ENCODE results near the gene ACTRT2. TPM values are rescaled to one million over a fixed set of nuclear protein-coding genes. Genes with fewer than 3 reads are reported as not detected.

The ACTRT2 gene
- total and polyA plus RNA-seq, 10 of the 15 experiments (the other 5 are each of a cell fraction or from before 2014, with no cell fraction given) = not detected

DNA sequence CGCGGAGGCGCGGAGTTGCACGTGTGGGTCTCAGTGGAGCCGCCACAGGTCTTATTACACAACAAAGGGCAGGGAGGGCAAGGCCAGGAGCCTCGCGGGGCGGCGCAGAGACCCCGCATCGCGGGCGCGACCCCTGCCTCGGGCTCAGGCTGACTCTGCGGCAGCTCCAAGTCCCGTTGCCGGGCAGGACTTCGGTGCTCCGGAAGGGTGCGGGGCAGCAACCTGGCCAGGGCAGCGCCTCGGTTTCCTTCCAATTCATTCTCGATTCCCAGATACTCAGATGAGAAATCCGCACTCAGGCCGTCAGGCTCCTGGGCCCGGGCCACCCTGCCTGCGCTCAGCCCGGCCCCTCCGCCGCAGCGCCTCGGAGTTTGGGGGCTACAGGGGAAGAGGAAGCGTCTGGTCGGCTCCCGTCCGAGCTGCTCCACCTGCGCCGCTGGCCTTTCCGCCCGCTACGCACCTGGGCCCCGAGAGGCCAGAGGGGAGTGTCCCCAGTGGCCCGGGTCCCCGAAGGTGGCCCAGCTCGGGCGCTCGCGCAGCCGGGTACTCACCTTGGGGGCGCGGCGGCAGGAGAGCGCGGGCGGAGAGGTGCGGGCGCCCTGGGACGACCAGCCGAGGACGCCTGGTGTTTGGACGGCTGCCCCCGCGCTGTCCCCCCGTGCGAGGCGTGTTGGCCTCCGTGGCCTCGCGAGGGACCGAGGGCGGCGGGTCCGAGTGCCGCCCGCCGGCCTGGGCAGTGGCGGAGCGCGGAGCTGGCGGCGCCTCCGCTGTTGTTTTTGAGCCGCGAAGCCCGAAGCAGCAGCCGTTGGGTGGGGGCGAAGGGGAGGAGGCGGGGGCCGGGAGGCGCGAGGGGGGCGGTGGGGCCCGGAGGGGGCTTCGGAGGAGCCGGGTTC lies 46.6 kb downstream of the ACTRT2 start:
- 37% methylated on average over 82 of the region's 97 CpGs for WGBS (ENCODE audit: insufficient coverage, insufficient replicate concordance, low lambda C conversion rate, missing lambda C conversion rate)
- intact Hi-C loops (cut with micrococcal nuclease; ENCODE audit: unreplicated experiment) = no loop called here
- Histone ChIP-seq H3K9ac (ENCODE audit: control insufficient read depth, insufficient read depth, low read length) (no peak overlapping the region), H2AFZ (ENCODE audit: control insufficient read depth, low read depth, low read length) (no peak overlapping the region), H3K9me3 (replicated peaks; ENCODE audit: control insufficient read depth, insufficient read depth, low read length) (no peaks in the 10 kb centered on the region), H3K4me2 (ENCODE audit: control insufficient read depth, insufficient read depth) (no peak overlapping the region), H3K27ac (ENCODE audit: control insufficient read depth, insufficient read depth) (no peak overlapping the region), H3K27me3 (replicated peaks in 1 of 2; ENCODE audit: control insufficient read depth in 2 of 2, insufficient read depth in 2 of 2, low read length in 1 of 2) (no peaks in the 10 kb centered on the region; a peak in 4 of 4 replicates), H3K79me2 (ENCODE audit: control insufficient read depth, insufficient read depth, low read length) (no peaks in the 10 kb centered on the region), H3K4me1 (ENCODE audit: control insufficient read depth, insufficient read depth, low read length) (no peaks in the 10 kb centered on the region), H3K4me3 (no peak overlapping the region), H4K20me1 (ENCODE audit: control insufficient read depth, insufficient read depth) (no peaks in the 10 kb centered on the region), H3K36me3 (ENCODE audit: control insufficient read depth in 2 of 2, insufficient read depth in 2 of 2, low read length in 1 of 2) (no peaks in the 10 kb centered on the region)
- RAD21 ChIA-PET (ENCODE audit: unreplicated experiment) = no interaction called here
- POLR2A ChIA-PET = no interaction called here
- ATAC-seq (no peak), DNase-seq (ENCODE audit: low read depth, low spot score) (no peak), FAIRE-seq (no peak)
- BruUV-seq (replicated peaks) = no TSS peak
- TF ChIP-seq BCL11A (IDR thresholded peaks at IDR 0.05; ENCODE audit: low read depth, low read length) (no peak), CHD4 (IDR thresholded peaks at IDR 0.05) (no peak), SREBF2 (IDR thresholded peaks at IDR 0.05; ENCODE audit: low read length) (no peak)
- TF ChIP-seq, protein P1, sequence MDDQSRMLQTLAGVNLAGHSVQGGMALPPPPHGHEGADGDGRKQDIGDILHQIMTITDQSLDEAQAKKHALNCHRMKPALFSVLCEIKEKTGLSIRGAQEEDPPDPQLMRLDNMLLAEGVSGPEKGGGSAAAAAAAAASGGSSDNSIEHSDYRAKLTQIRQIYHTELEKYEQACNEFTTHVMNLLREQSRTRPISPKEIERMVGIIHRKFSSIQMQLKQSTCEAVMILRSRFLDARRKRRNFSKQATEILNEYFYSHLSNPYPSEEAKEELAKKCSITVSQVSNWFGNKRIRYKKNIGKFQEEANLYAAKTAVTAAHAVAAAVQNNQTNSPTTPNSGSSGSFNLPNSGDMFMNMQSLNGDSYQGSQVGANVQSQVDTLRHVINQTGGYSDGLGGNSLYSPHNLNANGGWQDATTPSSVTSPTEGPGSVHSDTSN (IDR thresholded peaks at IDR 0.05; ENCODE audit: insufficient replicate concordance, low read depth, low read length) = no peak
- CTCF ChIA-PET = no interaction called here
- in situ Hi-C loops (cut with MboI) = no loop called here
- SMC1A ChIA-PET (ENCODE audit: uncharacterized antibody, unreplicated experiment) = no interaction called here

Measured in GM12878 (cell line).